SKM-1 (cell line): ENCODE measurements around the gene OR2G6.
"Not testable (repeated sequence)": the region's sequence is repeated elsewhere in the genome, so short reads cannot be mapped to it uniquely, and the experiment has no call there.

Experiments used
- DNase-seq: peaks from one replicate; lab custom pipeline; 2025; ENCODE audit not compliant: unreplicated experiment; lab: John Stamatoyannopoulos, UW

The OR2G6 gene

DNA sequence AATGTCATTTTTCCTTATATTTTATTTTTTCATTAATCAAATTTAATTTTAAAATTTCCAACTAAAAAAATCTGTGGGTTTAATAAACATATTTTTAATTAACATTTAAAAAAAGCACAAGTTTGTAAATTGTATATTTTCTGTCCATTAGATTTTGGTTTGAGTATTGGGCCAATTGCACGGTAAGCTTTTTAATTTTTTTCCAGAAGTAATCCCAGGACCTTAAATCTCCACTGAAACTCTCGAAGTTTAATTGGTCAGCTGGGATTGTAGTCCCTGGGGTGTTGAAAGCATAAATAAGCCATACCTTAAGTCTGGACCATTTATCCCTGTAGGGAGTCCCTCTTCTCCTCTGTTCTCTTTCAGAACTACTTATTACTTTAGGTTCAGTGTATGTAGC, at the start of gene OR2G6:
OR2G6 (plus strand) TSS at position 301 of the 400 bp plus-strand sequence. CDS start 13,574 bp downstream, outside the sequence.
- DNase-seq: not testable (repeated sequence)

- DNase-seq: not testable (repeated sequence)
Measured at GRCh38 chr1:248459117-248459516, 48.8 kb upstream of the OR2G6 start.

- no peak for DNase-seq
Measured at GRCh38 chr1:248471154-248471553, 36.7 kb upstream of the OR2G6 start.

DNA sequence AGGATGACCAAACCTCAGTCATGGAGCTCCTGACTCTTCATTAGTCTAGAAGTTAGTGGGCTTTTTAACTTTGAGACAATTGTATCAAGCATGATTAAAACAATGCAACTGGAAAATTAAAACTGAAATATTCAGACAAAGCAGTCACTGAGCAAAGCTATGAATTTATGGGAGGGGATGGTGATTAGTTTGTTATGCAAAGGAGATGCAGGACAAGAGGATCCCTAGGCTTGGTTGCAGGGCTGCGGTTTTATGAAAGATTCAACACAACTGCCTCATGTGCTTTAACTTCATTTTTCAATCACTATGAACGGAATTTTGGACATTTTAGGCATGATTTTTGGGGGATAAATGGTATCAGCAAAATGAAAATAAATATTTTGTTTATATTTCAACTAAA, 35.8 kb upstream of the OR2G6 start:
- not testable (repeated sequence) for DNase-seq

- DNase-seq: not testable (repeated sequence)
Measured at GRCh38 chr1:248473051-248473450, 34.8 kb upstream of the OR2G6 start, which contains the start of gene OR2T3. OR2T3 (plus strand) TSS chr1:248473351; CDS start chr1:248473351, 0 bp downstream.

DNA sequence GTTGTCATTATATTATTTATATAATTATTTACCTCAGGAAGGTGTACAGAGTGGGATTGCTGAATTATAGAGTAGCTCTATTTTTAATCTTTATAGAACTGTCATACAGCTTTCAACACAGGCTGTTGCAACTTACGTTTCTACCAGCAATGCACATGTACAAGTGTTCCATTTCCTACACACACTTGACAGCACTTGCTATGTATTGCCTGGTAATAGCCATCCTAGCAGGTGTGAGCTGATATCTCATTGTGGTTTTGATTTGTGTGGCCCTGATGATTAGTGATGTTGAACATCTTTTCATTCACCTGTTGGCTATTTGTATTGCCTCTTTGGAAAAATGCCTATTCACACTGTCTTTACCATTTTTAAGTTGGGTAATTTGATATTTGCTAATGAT, 32.2 kb upstream of the OR2G6 start:
- DNase-seq: not testable (repeated sequence)

DNA sequence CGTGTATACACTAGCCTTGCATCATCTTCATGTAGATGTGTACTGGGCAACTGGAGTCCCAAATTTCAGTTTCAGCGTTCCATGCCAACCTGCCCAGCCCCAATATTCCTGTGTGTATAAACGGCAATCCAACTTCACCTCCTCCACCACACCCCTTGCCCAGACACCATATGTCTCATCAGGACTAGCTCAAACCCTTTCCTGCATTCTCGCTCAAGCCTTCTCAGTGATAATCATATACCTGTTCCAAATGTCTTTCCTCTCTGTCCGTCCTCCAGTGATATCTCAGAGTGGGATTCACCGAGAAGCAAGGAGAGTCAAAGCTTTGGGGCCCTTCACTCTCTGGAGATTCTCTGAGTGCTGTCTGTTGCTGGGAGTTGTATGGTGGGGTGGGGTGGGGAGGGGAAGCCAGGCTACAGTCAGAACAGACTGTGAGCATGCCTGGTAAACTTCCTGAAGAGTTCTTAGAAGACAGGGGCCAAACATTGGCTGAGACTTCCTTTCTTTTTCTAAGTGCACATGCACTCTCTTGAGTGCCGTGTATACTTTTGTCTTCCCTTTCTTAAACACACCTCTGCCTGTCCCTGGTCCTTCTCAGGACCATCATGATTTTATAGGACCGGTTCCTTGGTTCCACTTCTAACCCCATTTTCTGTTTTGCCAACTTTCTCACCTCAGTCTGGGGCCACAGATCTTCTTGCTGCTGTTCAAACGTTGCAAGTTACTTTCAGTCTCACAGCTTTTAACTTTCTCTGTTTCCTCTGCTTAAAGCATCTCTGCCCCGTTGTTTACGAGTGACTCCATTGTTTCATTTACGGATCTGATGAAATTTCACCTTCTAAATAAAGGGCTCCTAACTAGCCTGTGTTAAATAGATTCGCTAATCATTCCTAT, 25.9 kb upstream of the OR2G6 start:
- DNase-seq: not testable (repeated sequence)

DNA sequence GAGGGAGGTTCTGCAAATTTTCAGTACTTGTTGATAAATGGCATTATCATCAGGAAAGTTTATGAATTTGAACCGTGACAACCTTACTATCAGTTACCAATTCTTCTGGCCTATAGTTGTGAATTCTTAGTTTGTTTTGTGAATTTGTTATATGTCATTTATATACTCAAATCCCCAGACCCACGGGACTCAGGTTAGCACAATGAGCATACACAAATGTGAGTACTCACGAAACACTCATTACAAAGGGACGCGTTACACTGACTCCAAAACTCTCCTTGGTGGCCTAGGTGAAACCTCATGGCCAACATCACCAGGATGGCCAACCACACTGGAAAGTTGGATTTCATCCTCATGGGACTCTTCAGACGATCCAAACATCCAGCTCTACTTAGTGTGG, 19.6 kb upstream of the OR2G6 start, which contains the start of gene OR2T5:
OR2T5 (plus strand) TSS at position 301 of the 400 bp plus-strand sequence; CDS start at position 301, 0 bp downstream.
- DNase-seq: not testable (repeated sequence)

- not testable (repeated sequence) for DNase-seq
Measured at GRCh38 chr1:248496661-248497060, 11.2 kb upstream of the OR2G6 start.

GRCh38 chr1:248500305-248501035, 7.4 kb upstream of the OR2G6 start:
- DNase-seq: not testable (repeated sequence)

DNA sequence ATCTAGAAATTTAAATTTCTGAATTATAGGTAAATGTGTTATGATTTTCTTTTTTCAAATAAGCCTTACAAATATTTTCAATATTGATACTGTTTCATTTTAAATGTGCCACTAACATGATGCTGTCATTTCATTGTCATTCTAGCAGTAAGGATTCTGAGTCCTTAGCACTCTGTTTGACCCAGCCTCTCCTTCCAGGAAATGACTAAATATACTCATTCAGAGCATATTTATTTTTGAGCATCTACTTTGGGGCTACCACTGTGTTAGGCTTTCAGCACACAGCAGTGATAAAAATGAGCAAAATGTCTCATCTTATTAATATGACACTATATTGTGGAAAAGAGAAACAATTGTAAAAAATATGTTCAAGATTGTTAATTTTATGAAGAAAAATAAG, 2.3 kb downstream of the OR2G6 start:
- not testable (repeated sequence) for DNase-seq

DNA sequence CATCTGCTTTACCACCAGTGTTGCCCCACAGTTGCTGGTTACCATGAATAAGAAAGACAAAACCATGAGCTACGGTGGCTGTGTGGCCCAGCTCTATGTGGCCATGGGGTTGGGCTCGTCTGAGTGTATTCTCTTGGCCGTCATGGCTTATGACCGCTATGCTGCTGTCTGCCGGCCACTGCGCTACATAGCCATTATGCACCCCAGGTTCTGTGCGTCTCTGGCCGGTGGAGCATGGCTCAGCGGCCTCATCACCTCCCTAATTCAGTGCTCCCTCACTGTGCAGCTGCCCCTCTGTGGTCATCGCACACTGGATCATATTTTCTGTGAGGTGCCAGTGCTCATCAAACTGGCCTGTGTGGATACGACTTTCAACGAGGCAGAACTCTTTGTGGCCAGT, 14.0 kb downstream of the OR2G6 start:
- no peak for DNase-seq

- not testable (repeated sequence) for DNase-seq
Measured at GRCh38 chr1:248537449-248537848, 29.6 kb downstream of the OR2G6 start.

GRCh38 chr1:248547383-248547782, 39.5 kb downstream of the OR2G6 start:
- not testable (repeated sequence) for DNase-seq

- not testable (repeated sequence) for DNase-seq
Measured at GRCh38 chr1:248551027-248551426, 43.2 kb downstream of the OR2G6 start.

- DNase-seq: not testable (repeated sequence)
Measured at GRCh38 chr1:248562672-248563071, 54.8 kb downstream of the OR2G6 start, which contains the start of gene OR2T29. OR2T29 (minus strand) TSS chr1:248562772; CDS start chr1:248559491, 3,281 bp downstream.

GRCh38 chr1:248565530-248566373, 57.9 kb downstream of the OR2G6 start:
- DNase-seq: not testable (repeated sequence)

DNA sequence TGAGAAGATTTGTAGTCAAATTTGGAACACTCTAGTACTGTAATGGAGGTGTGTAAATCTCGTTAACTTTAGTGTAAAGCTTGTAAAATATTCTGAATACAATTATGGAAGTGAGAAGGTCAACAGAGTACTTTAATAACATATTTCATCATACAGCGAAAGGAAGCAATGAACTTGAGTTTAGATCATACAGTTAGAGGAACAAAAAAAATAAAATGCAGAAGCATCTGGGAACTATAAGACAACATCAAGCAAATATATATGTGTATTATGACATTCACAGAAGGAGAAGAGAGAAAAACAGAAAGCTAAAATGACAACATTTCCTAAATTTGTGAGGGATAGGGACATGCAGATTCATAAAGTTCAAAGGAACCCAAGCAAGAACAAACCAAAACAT, 61.2 kb downstream of the OR2G6 start:
- not testable (repeated sequence) for DNase-seq

DNA sequence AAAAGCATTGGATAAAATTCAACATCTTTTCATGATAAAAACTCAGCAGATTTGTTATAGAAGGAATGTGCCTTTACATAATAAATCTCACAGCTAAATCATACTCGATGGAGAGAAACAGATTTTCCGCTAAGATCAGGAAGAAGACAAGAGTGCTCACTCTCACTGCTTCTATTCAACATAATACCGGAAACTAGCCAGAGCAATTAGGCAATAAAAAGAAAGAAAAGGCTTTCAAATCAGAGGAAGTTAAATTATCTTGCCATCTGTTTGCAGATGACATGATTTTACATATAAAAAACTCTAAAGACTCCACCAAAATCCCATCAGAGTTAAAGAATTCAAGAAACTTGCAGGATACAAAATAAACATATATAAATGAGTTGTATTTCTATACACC, 62.9 kb downstream of the OR2G6 start:
- not testable (repeated sequence) for DNase-seq

DNA sequence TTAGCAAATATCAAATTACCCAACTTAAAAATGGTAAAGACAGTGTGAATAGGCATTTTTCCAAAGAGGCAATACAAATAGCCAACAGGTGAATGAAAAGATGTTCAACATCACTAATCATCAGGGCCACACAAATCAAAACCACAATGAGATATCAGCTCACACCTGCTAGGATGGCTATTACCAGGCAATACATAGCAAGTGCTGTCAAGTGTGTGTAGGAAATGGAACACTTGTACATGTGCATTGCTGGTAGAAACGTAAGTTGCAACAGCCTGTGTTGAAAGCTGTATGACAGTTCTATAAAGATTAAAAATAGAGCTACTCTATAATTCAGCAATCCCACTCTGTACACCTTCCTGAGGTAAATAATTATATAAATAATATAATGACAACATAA, 64.2 kb downstream of the OR2G6 start:
- not testable (repeated sequence) for DNase-seq
